ENCODE data around the gene RAP1GAP2.
A peak's percentile ranks its signal among the peaks of the same experiment; 100 is the strongest.

Gene RAP1GAP2

DNA sequence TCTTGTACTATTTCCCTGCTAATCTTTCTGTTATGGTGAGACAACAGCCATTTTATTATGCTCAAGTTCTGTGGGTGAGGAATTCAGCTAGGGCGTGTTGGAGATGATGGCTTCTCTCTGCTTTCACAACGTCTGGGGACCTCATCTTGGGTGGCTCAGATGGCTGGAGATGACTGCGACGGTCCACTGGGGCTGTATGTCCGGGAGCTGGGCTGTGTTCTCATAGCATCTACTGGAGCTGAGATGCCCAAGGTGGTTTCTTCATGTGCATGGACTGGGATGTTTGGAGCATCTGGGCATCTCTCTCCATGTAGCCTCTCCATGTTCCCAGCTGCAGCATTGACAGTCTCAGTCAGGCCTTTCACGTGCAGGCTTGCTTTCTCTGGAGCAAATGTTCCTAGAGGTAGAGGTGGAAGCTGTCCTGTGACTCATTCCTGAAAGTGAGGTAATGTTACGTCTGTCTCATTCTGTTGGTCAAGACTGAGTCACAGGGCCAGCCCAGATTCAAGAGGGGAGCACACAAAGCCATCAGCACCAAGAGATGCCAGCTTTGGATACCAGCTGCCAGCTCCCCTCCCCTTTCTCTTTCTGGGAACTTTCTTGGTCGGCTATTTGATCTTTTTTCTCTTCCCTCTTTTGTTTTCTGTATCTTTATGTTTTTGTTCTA, 96.2 kb downstream of the RAP1GAP2 start:
- no peak for DNase-seq
- Histone ChIP-seq H3K36me3 (no peaks in the 10 kb centered on the region), H3K4me1 (peaks cover 5% of the 10 kb centered on the region), H3K9me3 (no peaks in the 10 kb centered on the region), H3K4me3 (ENCODE audit: low read depth, low read length) (no peak overlapping the region), H3K27me3 (no peaks in the 10 kb centered on the region)
- TF ChIP-seq, protein P1, sequence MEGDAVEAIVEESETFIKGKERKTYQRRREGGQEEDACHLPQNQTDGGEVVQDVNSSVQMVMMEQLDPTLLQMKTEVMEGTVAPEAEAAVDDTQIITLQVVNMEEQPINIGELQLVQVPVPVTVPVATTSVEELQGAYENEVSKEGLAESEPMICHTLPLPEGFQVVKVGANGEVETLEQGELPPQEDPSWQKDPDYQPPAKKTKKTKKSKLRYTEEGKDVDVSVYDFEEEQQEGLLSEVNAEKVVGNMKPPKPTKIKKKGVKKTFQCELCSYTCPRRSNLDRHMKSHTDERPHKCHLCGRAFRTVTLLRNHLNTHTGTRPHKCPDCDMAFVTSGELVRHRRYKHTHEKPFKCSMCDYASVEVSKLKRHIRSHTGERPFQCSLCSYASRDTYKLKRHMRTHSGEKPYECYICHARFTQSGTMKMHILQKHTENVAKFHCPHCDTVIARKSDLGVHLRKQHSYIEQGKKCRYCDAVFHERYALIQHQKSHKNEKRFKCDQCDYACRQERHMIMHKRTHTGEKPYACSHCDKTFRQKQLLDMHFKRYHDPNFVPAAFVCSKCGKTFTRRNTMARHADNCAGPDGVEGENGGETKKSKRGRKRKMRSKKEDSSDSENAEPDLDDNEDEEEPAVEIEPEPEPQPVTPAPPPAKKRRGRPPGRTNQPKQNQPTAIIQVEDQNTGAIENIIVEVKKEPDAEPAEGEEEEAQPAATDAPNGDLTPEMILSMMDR (IDR thresholded peaks at IDR 0.05; ENCODE audit: low read depth, low read length) = no peak

GRCh38 chr17:2893422-2893914, 97.2 kb downstream of the RAP1GAP2 start:
- Histone ChIP-seq H3K4me1 (peaks cover 5% of the 10 kb centered on the region), H3K27me3 (no peaks in the 10 kb centered on the region), H3K36me3 (no peaks in the 10 kb centered on the region), H3K4me3 (ENCODE audit: low read depth, low read length) (no peak overlapping the region), H3K9me3 (no peaks in the 10 kb centered on the region)
- DNase-seq = no peak
- TF ChIP-seq, protein P1 (IDR thresholded peaks at IDR 0.05; ENCODE audit: low read depth, low read length) = no peak

DNA sequence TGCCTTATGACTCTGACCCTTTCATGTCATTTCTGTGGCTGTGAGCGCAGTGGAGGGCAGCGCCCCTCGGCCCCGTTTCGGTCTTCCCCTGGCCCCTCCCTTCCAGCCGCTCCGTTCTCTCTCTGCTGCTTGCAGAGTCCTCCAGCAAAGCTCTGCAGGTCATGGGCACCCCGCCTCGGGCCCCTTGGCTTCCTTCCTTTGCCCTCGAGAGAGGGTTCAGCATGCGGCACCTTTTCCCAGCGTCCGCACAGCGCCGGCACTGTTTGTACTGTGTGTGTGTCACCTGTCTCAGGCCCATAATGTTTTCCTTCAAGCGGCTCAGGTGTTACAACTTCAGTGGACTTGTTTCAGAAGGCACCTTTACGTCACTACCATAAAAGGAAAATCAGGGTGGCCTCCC, 98.5 kb downstream of the RAP1GAP2 start:
- no peak for DNase-seq
- no peaks in the 10 kb centered on the region for H3K9me3 ChIP-seq
- TF ChIP-seq, protein P1 (IDR thresholded peaks at IDR 0.05; ENCODE audit: low read depth, low read length) = no peak

GRCh38 chr17:2897605-2898004, 101.4 kb downstream of the RAP1GAP2 start:
- no peak overlapping the region for H3K4me3 ChIP-seq (ENCODE audit: low read depth, low read length)
- no peaks in the 10 kb centered on the region for H3K9me3 ChIP-seq
- no peak for DNase-seq
- TF ChIP-seq, protein P1 (IDR thresholded peaks at IDR 0.05; ENCODE audit: low read depth, low read length) = no peak
- H3K4me1 ChIP-seq = peaks cover 1% of the 10 kb centered on the region
- no peaks in the 10 kb centered on the region for H3K27me3 ChIP-seq
- no peaks in the 10 kb centered on the region for H3K36me3 ChIP-seq

More for the DNA sequence above, 98.5 kb downstream of the RAP1GAP2 start:
- H3K4me3 ChIP-seq (ENCODE audit: low read depth, low read length) = no peak overlapping the region
- H3K36me3 ChIP-seq = no peaks in the 10 kb centered on the region
- H3K4me1 ChIP-seq = no peaks in the 10 kb centered on the region
- H3K27me3 ChIP-seq = no peaks in the 10 kb centered on the region

GRCh38 chr17:2898255-2898926, 102.2 kb downstream of the RAP1GAP2 start:
- no peak overlapping the region for H3K4me3 ChIP-seq (ENCODE audit: low read depth, low read length)
- H3K27me3 ChIP-seq = no peaks in the 10 kb centered on the region
- no peaks in the 10 kb centered on the region for H3K9me3 ChIP-seq
- DNase-seq = peak; percentile 59
- TF ChIP-seq, protein P1 (IDR thresholded peaks at IDR 0.05; ENCODE audit: low read depth, low read length) = no peak
- H3K4me1 ChIP-seq = peaks cover 9% of the 10 kb centered on the region
- no peaks in the 10 kb centered on the region for H3K36me3 ChIP-seq

DNA sequence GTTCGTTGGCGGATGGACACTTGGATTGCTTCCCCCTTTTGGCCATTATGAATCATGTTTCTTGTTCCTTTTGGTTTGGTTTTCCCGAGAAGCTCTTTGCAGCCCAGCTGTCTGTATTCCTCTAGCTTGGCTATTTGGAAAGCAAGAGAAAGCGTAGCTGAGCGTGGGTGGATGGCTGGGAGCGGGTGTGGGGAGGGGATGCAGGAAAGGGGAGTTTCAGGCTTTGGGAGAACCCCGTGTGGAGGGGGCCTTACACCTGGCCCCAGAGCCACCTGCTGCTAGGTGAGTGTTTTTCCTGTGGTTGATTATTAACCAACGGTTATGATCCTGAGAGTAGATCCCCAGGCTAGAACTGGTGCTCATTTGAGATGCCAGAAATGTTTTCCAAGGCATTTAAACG, 103.7 kb downstream of the RAP1GAP2 start:
- Histone ChIP-seq H3K4me1 (peaks cover 18% of the 10 kb centered on the region), H3K36me3 (no peaks in the 10 kb centered on the region), H3K9me3 (no peaks in the 10 kb centered on the region), H3K27me3 (no peaks in the 10 kb centered on the region), H3K4me3 (ENCODE audit: low read depth, low read length) (no peak overlapping the region)
- TF ChIP-seq, protein P1 (IDR thresholded peaks at IDR 0.05; ENCODE audit: low read depth, low read length) = no peak
- DNase-seq = no peak
